Stimulated activated CD8-positive, alpha-beta memory T cell treated with anti-CD3 and anti-CD28 coated beads, Interleukin-2, amount 100 ng/mL, for 1 hour (primary cell): ENCODE measurements around the gene HSPA1A.
"Not testable (repeated sequence)": the region's sequence is repeated elsewhere in the genome, so short reads cannot be mapped to it uniquely, and the experiment has no call there.

Experiments used
- DNase-seq, 2 donors: peaks; one replicate each; pipeline ENCODE4 v3.0.0-alpha.2; 2020; ENCODE audit warnings: low read depth in 2 of 2

HSPA1A gene

GRCh38 chr6:31836474-31837368, 21.4 kb downstream of the HSPA1A start:
- no peak for DNase-seq

DNA sequence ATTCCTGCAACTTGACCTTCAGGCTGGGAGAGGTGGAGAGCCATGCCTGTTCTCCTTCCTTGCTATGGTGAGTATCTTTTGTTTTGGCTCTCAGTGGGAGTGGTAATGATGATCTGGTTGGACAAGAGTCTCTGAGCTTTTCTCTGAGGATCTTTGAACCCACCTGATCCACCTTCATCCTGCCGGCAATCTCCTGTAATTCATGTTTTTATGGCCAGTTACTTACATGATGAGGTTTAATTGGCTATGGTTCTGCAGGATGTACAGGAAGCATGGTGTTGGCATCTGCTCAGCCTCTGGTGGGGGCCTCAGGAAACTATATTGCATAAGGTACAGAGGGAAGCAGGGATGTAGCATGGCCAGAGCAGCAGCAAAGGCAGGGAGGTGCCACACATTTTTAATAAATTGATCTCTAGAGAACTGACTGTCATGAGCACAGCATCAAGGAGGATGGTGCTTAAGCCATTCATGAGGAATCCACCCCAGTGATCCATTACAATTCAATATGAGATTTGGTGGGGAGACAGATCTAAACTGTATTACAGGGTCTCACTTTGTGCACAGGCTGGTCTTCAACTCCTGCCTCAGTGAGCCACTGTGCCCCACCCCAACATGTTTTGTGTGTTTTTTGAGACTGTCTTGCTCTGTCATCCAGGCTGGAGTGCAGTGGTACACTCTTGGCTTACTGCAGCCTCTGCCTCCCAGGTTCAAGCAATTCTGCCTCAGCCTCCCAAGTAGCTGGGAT, 22.2 kb downstream of the HSPA1A start:
- DNase-seq: no peak

GRCh38 chr6:31838114-31838553, 22.8 kb downstream of the HSPA1A start:
- DNase-seq: not testable (repeated sequence)

DNA sequence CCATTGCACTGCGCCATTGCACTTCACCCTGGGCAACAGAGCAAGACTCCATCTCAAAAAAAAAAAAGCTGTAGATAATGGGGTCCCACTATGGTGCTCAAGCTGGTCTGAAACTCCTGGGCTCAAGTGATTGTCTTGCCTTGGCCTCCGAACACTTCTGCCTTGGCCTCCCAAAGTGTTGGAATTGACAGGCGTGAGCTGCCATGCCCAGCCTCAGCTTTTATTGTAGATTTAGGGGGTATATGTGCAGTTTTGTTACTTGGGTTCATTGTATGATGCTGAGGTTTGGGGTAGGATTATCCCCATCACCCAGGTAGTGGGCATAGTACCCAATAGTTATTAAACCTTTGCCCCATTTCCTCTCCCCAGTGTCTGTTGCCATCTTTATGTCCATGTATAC, 23.6 kb downstream of the HSPA1A start:
- DNase-seq: no peak

DNA sequence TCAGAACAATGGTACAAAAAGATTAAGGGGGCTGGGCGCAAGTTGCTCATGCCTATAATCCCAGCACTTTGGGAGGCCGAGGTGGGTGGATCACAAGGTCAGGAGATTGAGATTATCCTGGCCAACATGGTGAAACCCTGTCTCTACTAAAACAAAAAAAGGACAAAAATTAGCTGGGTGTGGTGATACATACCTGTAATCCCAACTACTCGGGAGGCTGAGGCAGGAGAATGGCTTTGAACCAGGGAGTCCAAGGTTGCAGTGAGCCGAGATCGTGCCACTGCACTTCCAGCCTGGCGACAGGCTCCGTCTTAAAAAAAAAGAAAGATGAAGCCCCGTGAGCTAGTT, 24.4 kb downstream of the HSPA1A start:
- not testable (repeated sequence) for DNase-seq

- DNase-seq: no peak
These were observed 26.7 kb downstream of the HSPA1A start for GRCh38 chr6:31842053-31842452.

- no peak for DNase-seq
These were observed 29.2 kb downstream of the HSPA1A start for GRCh38 chr6:31844507-31844906.

GRCh38 chr6:31847276-31847978, 32.1 kb downstream of the HSPA1A start:
- no peak for DNase-seq

DNA sequence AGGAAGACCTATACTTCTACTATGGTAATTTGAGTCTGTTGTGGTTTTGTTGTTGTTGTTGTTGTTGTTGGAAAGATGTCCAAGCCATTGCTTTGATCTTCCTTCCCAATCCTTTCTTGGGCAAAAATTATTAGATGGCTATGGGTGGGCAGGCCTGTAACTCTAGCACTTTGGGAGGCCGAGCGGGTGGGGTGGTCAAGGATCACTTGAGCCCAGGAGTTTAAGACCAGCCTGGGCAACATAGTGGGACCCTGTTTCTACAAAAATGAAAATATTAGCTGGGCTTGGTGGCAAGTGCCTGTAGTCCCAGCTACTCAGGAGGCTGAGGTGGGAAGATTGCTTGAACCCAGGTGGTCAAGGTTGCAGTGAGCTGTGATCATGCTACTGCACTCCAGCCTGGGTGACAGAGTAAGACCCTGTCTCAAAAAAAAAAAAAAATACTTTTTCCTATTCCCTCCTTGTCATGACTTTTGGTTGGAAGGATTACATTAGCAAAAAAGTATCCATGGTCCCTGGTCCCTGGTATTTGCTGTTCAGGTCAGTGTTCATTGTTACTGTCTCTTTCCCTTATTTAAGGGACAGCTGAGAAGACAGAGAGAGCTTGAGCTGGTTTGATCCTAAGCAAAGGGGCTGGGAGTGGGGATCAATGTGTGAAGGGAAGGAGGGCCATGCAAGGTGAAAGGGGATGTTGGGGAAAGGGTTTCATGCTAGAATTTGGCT, 35.6 kb downstream of the HSPA1A start:
- DNase-seq: no peak

DNA sequence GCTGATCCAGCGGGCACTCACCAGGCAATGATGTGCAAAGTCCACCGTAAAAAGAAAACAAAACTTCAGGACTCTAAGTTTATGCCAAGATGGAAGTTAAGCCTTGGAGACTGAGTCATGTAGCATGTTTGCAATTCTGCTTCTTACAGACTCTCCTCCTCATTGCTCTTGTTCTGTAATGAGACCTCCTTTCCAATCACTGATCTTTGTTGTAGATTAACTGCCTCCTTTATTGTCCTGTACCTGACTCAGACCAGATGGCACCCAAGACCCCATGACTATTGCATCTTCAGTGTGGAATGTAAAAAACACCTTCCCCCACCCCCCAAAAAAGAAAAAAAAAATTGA, 36.1 kb downstream of the HSPA1A start:
- DNase-seq: no peak

DNA sequence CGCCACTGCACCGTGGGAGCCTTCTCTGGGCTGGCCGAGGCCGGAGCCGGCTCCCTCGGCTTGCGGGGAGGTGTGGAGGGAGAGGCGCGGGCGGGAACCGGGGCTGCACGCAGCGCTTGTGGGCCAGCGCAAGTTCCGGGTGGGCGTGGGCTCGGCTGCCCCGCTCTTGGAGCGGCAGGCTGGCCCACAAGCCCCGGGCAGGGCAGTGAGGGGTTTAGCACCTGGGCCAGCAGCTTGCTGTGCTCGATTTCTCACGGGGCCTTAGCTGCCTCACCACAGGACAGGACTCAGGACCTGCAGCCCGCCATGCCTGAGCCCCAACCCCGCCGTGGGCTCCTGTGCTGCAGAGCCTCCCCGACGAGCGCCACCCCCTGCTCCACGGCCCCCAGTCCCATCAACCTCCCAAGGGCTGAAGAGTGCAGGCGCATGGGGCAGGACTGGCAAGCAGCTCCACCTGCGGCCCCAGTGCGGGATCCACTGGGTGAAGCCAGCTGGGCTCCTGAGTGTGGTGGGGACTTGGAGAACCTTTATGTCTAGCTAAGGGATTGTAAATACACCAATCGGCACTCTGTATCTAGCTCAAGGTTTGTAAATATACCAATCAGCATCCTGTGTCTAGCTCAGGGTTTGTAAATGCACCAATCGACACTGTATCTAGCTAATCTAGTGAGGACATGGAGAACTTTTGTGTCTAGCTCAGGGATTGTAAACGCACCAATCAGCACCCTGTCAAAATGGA, 36.8 kb downstream of the HSPA1A start:
- not testable (repeated sequence) for DNase-seq

DNA sequence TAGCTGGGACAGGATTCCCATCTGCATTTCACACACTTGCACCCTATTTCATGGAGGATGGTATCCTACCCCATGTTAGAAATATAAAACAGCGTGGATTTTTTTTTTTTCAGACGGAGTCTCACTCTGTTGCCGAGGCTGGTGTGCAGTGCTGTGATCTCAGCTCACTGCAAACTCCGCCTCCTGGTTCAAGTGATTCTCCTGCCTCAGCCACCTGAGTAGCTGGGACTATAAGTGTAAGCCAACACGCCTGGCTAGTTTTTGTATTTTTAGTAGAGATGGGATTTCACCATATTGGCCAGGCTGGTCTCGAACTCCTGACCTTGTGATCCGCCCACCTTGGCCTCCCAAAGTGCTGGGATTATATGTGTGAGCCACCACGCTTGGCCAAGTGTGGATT, 42.4 kb downstream of the HSPA1A start:
- DNase-seq: not testable (repeated sequence)

DNA sequence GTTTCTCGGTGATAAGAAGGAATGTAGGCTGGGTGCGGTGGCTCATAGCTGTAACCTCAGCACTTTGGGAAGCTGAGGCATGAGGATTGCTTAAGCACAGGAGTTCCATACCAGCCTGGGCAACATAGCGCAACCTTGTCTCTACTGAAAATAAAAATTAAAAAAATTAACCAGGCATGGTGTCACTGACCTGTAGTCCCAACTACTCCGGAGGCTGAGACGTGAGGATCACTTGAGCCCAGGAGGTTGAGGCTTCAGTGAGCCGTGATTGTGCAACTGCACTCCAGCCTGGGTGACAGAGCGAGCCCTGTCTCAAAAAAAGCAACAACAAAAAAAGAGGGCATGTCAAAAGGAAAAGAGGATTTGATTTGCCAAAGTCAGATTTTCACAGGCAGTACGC, 43.4 kb downstream of the HSPA1A start:
- no peak for DNase-seq

DNA sequence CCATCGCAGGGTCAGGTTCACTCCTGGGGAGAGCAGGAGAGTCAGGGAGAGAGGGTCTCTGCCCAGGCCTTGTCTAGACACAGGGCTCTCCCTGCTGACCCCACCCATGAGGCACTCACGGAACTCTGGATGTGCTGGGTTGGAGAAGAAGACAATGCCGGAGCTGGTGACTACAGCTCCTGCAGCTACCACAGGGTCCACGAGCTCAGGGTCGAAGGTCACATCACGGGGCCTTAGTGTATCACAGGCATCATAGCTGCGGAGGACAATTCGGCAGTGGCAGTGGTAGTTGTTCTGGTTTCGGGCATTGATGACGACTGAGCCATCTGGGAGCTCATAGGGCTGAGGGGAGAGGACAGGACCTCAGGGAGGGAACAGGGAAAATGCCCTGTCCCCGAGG, 44.6 kb downstream of the HSPA1A start:
- DNase-seq: no peak

GRCh38 chr6:31860349-31860748, 45.0 kb downstream of the HSPA1A start:
- no peak for DNase-seq

- no peak for DNase-seq
These were observed 45.8 kb downstream of the HSPA1A start for GRCh38 chr6:31861150-31861549.

DNA sequence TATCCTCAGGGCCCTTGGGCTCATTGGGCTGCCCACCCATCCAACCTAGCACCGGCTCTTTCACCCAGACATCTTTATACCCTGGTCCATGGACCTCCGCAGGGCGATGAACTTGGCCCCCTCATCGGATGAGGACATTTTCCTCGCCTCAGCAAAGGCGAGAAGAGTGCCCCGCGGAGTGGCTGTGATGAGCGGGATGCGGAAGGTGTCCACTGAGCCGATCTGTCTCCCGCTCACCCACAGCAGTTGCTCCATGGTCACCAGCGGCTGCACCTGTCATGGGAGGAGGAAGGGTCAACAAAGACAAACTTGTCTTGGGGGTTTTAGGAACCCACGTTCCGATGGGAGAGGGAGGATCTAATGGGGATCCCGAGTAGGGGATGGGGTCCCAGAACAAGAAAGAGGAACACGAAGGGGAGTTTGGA, 46.6 kb downstream of the HSPA1A start:
- DNase-seq: no peak

DNA sequence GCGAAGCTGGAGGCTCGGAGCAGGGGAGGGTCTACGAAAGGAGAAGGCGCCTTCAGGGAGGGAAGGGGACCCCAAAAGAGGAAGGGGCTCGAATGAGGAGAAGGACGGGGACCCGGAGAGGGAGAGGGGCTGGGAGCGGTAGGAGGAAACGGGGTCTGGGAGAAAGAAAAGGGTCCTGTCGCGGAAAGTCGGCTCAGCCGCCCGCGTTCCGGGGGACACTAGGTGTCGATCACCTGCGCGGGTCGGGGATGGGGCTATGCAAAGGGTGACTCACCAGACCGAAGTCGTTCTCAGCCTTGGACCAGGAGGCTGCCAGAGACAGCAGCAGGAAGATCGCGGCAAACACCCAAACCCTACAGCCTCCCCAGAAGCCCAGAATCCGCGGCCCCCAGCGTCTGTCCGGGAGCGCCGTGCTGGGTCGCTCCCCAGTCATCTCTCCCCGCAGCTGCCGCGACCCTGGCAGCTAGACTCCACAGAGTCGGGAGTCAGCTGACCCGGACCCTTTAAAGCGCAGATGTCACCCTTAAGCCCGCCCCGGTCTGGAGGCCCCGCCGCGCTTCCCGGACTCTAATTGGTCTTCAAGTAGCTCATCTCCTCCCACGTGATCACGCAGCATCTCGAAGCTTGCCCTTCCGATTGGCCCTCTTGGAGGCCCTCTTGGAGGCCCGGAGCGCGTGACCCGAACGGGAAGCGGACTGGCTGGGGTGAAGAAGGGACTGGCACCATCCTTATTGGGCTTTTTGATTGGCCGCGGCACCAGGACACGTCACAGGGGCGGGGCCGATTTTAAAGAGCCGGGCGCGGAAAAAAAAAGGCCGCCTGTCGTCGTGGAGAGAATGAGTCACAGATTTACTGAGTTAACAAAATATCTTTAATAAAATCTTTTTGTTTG, 47.2 kb downstream of the HSPA1A start, which contains the start of gene NEU1:
TSS of gene NEU1 (minus strand) at position 478 of the 892 bp plus-strand sequence. CDS start at position 433, 45 bp downstream.
- peak; percentile 97 to 98 for DNase-seq

DNA sequence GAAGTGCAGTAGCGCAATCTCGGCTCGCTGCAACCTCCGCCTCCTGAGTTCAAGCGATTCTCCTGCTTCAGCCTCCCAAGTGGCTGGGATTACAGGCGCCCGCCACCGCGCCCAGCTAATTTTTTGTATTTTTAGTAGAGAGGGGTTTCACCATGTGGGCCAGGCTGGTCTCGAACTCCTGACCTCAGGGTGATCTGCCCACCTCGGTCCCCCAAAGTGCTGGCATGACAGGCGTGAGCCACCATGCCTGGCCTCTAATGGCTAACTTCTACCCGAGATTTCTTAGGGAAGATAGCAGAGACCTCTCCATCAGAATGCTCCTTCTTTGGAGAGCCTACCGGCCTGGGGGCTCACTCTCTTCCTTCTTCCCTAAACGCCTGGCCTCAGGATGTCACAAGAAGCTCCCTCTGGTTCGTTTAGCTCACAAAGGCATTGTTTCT, 48.8 kb downstream of the HSPA1A start:
- DNase-seq: not testable (repeated sequence)

- no peak for DNase-seq
These were observed 49.5 kb downstream of the HSPA1A start for GRCh38 chr6:31864818-31865204.
